Epithelial cell of proximal tubule (primary cell): ENCODE data around the gene CDH18. TPM values are rescaled to one million over a fixed set of nuclear protein-coding genes. Genes with fewer than 3 reads are reported as not detected.

ENCODE experiments used
- DNase-seq: peaks from one replicate; pipeline ENCODE4 v3.0.0-alpha.2; 2011; ENCODE audit warnings: low read depth
- H3K4me3 ChIP-seq: 2 replicates; pipeline ENCODE4 v1.5.1; 2011; ENCODE audit warnings: low read depth, mild to moderate bottlenecking, low read length
- total RNA-seq: library from RNA; depleted of rRNA; stranded (reverse); fragments of >200 nt; gene quantifications from 2 replicates; pipeline ENCODE4 v1.2.3, GENCODE V29; 2015
- TF ChIP-seq, protein P1 (sequence below): conservative IDR thresholded peaks from 2 replicates; pipeline ENCODE4 v1.5.1; 2012; ENCODE audit warnings: low read depth, mild to moderate bottlenecking, low read length

The CDH18 gene
- total RNA-seq, 1 donor from 2014 or later: not detected

DNA sequence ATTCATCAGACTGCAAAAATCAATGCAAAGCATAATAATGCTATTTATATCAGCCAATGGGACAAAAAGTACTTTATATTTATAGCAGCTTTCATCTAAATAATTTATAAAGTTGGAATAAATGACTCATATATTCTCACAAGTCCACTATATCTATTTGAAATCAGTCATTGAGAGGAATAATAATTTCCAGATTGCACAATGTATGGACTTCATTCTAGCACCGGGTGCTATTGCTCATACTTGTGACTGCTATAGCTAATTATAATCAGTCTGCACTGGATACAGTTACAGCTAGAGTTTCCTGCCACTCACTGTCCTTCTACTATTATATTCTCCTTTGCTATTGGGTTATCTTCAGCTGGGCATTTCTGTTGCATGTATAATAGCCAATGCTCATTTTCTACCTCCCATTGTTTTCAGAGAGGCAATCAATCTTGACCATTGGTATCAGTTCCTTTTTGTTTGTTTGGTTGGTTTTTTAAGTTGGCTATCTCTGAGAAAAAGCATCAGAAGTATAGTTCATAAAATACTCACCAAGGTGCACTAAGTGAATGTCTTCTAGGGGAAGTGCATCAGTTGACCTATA, 1.9 kb downstream of the CDH18 start:
- no peak overlapping the region for H3K4me3 ChIP-seq
- no peak for DNase-seq
- TF ChIP-seq, protein P1, sequence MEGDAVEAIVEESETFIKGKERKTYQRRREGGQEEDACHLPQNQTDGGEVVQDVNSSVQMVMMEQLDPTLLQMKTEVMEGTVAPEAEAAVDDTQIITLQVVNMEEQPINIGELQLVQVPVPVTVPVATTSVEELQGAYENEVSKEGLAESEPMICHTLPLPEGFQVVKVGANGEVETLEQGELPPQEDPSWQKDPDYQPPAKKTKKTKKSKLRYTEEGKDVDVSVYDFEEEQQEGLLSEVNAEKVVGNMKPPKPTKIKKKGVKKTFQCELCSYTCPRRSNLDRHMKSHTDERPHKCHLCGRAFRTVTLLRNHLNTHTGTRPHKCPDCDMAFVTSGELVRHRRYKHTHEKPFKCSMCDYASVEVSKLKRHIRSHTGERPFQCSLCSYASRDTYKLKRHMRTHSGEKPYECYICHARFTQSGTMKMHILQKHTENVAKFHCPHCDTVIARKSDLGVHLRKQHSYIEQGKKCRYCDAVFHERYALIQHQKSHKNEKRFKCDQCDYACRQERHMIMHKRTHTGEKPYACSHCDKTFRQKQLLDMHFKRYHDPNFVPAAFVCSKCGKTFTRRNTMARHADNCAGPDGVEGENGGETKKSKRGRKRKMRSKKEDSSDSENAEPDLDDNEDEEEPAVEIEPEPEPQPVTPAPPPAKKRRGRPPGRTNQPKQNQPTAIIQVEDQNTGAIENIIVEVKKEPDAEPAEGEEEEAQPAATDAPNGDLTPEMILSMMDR: no peak

DNA sequence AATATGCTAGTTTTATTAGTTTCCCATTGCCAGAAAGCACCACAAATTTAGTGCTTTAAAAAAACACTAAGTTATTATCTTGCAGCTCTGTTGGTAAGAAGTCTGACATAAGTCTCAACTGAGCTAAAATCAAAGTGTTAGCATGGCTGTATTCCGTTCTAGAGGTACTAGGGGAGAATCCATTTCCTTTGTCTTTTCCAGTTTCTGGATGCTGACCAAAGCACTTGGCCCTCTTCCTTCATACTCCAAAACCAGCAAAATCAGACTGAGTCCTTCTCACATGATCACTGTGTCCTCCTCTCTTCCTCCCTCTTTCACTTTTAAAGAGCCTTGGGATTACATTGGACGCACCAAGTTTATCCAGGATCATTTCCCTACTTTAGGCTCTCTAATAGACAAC, 9.5 kb downstream of the CDH18 start:
- no peak overlapping the region for H3K4me3 ChIP-seq
- TF ChIP-seq, protein P1: no peak
- DNase-seq: no peak

DNA sequence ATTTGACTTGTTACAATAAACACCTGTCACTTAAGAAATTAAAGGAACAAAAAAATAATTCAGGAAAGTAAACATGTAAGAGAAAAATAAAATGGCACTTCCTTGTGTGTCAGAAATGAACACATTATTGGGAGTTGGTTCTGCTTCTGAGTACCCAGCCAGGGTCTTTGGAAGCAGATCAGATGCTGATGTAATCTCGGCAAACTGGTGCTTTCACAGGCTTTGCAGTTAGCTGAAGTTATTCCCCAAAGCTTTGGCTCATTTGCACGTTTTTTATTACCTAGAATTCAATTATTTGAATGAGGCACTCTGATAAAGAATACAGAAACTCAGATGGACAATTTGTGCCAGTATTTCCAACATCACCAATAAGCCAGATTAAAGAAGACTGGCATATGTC, 10.9 kb downstream of the CDH18 start:
- DNase-seq: no peak
- H3K4me3 ChIP-seq: no peak overlapping the region
- TF ChIP-seq, protein P1: no peak

DNA sequence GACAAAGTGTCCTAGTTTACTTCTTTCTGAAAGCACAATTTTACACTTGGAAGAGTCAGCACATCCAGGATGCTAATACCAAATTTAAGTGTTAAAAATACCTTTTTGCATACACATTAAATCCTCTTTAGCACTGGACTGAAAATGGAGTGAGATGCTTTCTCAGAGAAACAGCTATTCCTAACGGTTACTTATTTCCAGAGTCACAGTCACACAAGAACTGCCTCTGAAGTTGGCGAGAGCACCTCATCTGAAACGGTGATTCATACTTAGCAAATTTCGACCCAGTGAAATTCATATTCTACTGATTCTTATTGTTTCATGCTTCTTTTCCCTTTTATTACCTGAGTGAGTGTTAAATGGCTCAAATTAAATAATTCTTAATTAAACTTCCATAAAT, 12.2 kb downstream of the CDH18 start:
- TF ChIP-seq, protein P1: no peak
- no peak for DNase-seq
- no peak overlapping the region for H3K4me3 ChIP-seq

DNA sequence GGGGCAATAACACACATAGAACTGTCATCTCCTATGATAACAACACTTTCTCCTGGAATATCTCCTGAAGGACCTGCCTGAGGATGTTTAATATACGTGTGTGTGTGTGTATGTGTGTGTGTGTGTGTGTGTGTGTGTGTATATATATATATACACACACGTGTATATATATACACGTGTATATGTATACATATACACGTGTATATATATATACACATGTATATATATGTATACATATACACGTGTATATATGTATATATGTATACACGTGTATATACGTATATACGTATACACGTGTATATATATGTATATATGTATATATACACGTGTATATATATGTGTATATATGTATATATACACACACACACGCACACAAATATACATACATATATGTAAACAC, 27.5 kb downstream of the CDH18 start:
- DNase-seq: no peak
- H3K4me3 ChIP-seq: no peak overlapping the region
- TF ChIP-seq, protein P1: no peak

DNA sequence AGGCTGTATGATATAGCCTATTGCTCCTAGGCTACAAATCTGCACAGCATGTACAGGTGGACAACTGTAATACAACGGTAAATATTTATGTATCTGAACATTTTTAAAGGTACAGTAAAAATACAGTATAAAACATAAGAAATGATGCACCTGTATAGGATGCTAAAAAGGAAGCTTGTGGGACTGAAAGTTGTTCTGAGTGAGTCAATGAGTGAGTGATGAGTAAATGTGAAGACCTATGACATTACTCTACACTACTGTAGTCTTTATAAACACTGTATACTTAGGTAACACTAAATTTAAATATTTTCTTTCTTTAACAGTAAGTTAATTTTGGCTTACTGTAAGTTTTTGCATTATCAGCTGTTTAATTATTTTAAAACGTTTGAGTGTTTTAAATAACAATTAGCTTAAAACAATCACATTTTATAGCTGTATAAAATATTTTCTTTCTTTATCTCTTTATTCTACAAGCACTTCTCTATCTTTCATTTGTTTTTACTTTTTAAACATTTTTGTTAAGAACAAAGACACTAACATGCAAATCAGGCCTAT, 28.1 kb downstream of the CDH18 start:
- no peak overlapping the region for H3K4me3 ChIP-seq
- DNase-seq: no peak
- TF ChIP-seq, protein P1: no peak

DNA sequence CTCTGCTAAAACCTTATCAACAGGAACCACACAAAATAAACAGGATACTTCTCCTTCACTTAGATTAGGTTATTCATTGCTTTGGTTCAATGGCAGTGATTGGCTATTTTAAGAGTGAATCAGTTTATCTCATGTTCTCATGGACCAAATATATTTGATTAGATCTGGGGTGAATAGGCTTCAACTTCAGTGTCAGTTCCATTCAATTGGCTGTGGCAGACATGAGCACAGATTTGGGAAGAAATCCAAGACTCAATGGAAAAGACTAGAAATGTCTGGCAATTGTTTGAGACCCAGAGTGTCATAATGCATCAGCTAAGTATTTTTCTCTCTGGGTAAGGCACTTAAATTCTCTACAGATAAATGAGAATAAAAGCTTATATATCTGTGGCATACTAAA, 37.1 kb downstream of the CDH18 start:
- H3K4me3 ChIP-seq: no peak overlapping the region
- TF ChIP-seq, protein P1: no peak
- no peak for DNase-seq
